ENCODE data around the gene ASPRV1. TPM values are rescaled to one million over a fixed set of nuclear protein-coding genes. Genes with fewer than 3 reads are reported as not detected.

Gene ASPRV1
- total RNA-seq, 1 donor from 2014 or later, result 0.81 TPM

- DNase-seq (ENCODE audit: low spot score), result no peak
- intact Hi-C loops (cut with DNase I), result no loop called here
Observed at GRCh38 chr2:69945941-69946340, 15.5 kb downstream of the ASPRV1 start.

GRCh38 chr2:69945441-69945840 lies 16.0 kb downstream of the ASPRV1 start:
- intact Hi-C loops (cut with DNase I), result no loop called here
- peak; percentile 89 for DNase-seq (ENCODE audit: low spot score)

- intact Hi-C loops (cut with DNase I), result no loop called here
Observed at GRCh38 chr2:69944756-69945155, 16.7 kb downstream of the ASPRV1 start.

GRCh38 chr2:69943843-69944525 lies 17.4 kb downstream of the ASPRV1 start:
- no peak for DNase-seq (ENCODE audit: low spot score)
- intact Hi-C loops (cut with DNase I), result no loop called here

More at GRCh38 chr2:69944756-69945155, 16.7 kb downstream of the ASPRV1 start:
- DNase-seq (ENCODE audit: low spot score), result no peak

- intact Hi-C loops (cut with DNase I), result no loop called here
- DNase-seq (ENCODE audit: low spot score), result no peak
Observed at GRCh38 chr2:69943000-69943842, 18.2 kb downstream of the ASPRV1 start.

GRCh38 chr2:69940691-69941090 lies 20.7 kb downstream of the ASPRV1 start:
- DNase-seq (ENCODE audit: low spot score), result no peak
- intact Hi-C loops (cut with DNase I), result no loop called here

GRCh38 chr2:69939722-69940121 lies 21.7 kb downstream of the ASPRV1 start:
- DNase-seq (ENCODE audit: low spot score), result no peak
- intact Hi-C loops (cut with DNase I), result no loop called here

- intact Hi-C loops (cut with DNase I), result no loop called here
- no peak for DNase-seq (ENCODE audit: low spot score)
Observed at GRCh38 chr2:69937968-69938367, 23.5 kb downstream of the ASPRV1 start.

- intact Hi-C loops (cut with DNase I), result no loop called here
- no peak for DNase-seq (ENCODE audit: low spot score)
Observed at GRCh38 chr2:69936906-69937305, 24.5 kb downstream of the ASPRV1 start.

- intact Hi-C loops (cut with DNase I), result no loop called here
- no peak for DNase-seq (ENCODE audit: low spot score)
Observed at GRCh38 chr2:69935011-69935410, 26.4 kb downstream of the ASPRV1 start.

GRCh38 chr2:69934614-69934908 lies 26.9 kb downstream of the ASPRV1 start:
- intact Hi-C loops (cut with DNase I), result no loop called here
- DNase-seq (ENCODE audit: low spot score), result no peak

- no peak for DNase-seq (ENCODE audit: low spot score)
Observed at GRCh38 chr2:69933839-69934613, 27.4 kb downstream of the ASPRV1 start.

GRCh38 chr2:69933254-69933828 lies 28.1 kb downstream of the ASPRV1 start:
- no peak for DNase-seq (ENCODE audit: low spot score)
- intact Hi-C loops (cut with DNase I), result no loop called here

More at GRCh38 chr2:69933839-69934613, 27.4 kb downstream of the ASPRV1 start:
- intact Hi-C loops (cut with DNase I), result no loop called here

GRCh38 chr2:69932596-69932922 lies 28.9 kb downstream of the ASPRV1 start:
- intact Hi-C loops (cut with DNase I), result no loop called here
- no peak for DNase-seq (ENCODE audit: low spot score)

- no peak for DNase-seq (ENCODE audit: low spot score)
- intact Hi-C loops (cut with DNase I), result no loop called here
Observed at GRCh38 chr2:69931832-69932595, 29.4 kb downstream of the ASPRV1 start.

- no peak for DNase-seq (ENCODE audit: low spot score)
- intact Hi-C loops (cut with DNase I), result no loop called here
Observed at GRCh38 chr2:69926849-69927515, 34.4 kb downstream of the ASPRV1 start.

- intact Hi-C loops (cut with DNase I), result no loop called here
- no peak for DNase-seq (ENCODE audit: low spot score)
Observed at GRCh38 chr2:69923116-69923515, 38.3 kb downstream of the ASPRV1 start.

GRCh38 chr2:69918401-69918800 lies 43.0 kb downstream of the ASPRV1 start:
- DNase-seq (ENCODE audit: low spot score), result no peak
- intact Hi-C loops (cut with DNase I), result no loop called here

- intact Hi-C loops (cut with DNase I), result no loop called here
Observed at GRCh38 chr2:69917852-69918251, 43.6 kb downstream of the ASPRV1 start.

More at GRCh38 chr2:69917852-69918251, 43.6 kb downstream of the ASPRV1 start:
- DNase-seq (ENCODE audit: low spot score), result no peak
